ENCODE measurements around the gene PRSS50.
"Not testable (repeated sequence)": the region's sequence is repeated elsewhere in the genome, so short reads cannot be mapped to it uniquely, and the experiment has no call there.

Gene PRSS50, protein sequence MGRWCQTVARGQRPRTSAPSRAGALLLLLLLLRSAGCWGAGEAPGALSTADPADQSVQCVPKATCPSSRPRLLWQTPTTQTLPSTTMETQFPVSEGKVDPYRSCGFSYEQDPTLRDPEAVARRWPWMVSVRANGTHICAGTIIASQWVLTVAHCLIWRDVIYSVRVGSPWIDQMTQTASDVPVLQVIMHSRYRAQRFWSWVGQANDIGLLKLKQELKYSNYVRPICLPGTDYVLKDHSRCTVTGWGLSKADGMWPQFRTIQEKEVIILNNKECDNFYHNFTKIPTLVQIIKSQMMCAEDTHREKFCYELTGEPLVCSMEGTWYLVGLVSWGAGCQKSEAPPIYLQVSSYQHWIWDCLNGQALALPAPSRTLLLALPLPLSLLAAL

DNA sequence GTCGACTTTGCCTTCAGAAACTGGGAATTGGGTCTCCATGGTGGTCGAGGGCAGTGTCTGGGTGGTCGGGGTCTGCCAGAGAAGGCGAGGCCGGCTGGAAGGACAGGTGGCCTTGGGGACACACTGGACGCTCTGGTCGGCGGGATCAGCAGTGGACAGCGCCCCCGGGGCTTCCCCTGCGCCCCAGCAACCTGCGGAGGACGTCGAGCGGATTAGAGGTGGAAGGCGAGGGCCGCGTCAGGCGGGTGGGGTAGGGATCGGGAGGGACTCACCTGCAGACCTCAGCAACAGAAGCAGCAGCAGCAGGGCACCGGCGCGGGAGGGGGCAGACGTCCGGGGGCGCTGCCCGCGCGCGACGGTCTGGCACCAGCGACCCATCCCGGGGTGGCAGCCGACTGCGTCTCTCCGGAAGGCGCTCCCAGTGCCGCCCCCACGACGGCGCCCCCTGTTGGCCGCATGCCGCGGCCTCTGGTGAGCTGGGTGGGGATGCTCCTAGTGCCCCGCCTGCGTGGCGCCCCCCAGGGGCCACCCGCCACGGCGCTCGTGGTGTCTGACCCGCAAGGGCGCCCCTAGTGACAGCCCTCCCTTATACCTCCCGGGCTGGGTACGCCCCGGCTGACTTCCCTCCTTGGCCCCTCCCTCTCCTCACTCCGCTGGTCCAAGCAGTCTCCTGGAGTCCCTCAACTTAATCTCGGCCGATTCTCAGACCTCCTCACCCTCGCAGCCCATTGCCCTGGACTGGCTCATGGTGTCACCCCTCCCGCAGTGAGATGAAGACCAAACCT is at the start of gene PRSS50:
Gene PRSS50, minus strand, starts transcription at position 423 of the 785 bp plus-strand sequence. Its CDS starts 45 bp downstream, at position 378.
- no peak for DNase-seq

DNA sequence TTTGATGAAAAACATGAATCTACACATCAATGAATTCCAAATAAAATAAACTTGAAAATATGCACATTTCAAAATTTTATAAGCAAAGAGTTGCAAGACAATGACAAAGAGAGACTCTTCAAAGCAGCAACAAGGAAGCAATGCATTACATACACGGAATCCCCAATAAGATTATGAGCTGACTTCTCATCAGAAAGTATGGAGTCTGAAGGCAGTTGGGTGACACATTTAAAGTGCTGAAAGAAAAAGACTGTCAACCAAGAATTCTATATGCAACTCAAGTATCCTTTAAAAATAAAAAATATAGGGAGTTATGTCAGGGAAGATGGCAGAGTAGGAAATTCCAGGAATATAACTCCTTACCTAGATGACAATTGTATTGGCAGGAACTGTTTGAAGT is 46.5 kb upstream of the PRSS50 start:
- DNase-seq = no peak

DNA sequence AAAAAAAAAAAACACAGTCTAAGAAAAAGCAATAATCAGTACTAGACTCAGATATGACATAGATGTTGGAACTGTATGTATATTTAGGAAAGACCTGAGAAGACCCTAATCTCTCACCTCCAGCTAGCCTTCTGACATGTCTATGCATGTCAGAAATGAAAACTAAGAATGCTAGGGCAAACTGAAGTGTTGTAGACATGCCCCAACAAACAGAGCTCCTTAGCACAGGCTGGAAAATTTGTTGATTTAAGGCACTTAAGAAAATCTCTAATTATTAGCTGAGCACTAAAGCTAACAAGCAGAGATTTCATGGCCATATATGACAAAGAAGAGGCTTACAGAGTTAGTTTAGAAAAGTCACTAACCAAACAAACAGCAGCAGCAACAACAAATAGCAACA is 45.5 kb upstream of the PRSS50 start:
- DNase-seq = no peak

DNA sequence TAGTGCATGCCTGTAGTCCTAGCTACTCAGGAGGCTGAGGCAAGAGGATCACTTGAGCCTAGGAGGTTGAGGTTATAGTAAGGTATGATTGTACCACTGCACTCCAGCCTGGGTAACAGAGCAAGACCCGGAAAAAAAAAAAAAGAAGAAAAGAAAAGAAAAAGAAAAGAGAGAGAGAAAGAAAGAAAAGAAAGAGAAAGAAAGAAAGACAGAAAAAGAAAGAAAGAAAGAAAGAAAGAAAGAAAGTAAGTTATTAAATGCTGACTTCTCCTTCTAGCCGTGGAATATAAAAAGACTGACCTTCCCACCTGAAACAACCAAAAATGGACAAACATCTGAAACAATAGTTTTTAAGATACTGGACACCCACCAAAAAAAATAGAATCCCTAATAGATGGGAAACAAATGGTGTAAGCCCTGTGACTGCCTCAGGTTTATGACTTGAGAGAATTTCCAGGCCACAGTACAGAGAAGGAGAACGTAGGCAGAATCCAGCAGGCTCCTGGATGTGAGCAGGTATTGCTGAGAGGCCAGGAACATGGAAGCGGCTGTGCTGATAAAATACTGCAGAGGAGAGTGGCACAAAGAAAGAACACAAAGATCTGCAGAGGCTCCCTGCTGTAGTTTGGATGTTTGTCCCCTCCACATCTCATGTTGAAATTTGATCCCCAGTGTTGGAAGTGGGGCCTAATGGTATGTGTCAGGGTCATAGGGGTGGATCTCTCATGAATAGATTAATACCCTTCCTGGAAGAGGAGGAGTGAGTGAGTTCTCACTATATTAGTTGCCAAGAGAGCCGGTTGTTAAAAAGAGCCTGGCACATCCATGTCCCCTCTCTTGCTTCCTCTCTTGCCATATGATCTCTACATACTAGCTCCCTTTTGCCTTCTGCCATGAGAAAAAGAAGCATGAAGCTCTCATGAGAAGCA is 41.8 kb upstream of the PRSS50 start:
- no peak for DNase-seq

DNA sequence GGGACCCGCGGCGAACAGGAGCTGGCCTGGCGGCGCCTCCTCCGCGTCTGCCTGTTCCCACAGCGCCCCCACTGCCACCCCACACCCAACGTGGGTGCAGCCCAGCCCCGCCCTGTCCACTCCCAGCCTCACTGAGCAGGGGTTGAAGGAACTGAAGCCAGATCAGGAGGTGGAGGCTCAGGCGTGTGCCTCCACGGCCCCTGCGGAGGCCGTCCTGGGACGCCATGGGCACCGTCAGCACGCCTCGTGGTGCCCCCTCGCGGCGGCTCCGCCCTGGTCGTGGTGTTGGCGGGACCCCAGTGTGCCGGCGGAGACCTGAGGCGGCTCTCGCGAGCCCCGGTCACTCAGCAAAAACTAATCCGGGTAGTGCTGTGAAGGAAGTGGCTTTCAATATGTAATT is 39.0 kb upstream of the PRSS50 start:
- no peak for DNase-seq

DNA sequence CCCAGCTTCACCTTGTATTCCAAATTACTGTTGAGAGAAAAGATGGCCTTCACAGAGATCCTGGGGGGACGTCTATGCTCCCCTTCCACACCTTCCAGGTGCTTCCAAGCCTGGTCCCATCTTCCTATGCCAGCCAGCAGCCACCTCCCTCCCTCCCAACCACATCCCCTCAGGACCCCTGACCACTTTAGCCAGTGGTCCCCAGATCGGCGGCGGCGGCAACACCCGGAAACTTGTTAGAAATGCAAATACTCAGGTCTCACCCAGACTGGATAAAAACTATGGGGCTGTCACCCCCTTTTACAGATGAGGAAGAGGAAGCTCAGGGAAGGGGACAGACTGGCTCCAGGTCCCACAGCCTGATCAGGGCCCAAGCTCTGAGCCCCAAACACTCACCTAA is 38.0 kb upstream of the PRSS50 start:
- DNase-seq = no peak

DNA sequence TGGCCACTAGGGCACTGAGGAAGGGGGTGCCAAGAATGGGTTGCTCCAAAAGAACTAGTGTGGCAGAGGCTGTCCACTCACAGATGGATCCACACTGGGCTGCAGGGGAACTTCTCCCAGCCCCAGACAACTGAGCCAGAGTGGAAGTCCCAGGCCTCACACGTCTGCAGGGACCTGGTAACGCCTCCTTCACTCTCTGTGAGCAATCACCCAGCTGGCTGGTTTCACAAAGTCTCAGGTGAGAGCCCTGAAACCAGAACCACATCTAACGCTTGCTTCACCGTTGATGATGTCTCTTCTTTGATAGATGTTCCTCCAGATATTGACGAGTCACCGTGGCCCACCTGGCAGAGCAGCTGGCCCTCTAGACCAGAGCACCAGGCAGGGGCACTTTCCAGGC is 35.5 kb upstream of the PRSS50 start:
- DNase-seq = not testable (repeated sequence)

DNA sequence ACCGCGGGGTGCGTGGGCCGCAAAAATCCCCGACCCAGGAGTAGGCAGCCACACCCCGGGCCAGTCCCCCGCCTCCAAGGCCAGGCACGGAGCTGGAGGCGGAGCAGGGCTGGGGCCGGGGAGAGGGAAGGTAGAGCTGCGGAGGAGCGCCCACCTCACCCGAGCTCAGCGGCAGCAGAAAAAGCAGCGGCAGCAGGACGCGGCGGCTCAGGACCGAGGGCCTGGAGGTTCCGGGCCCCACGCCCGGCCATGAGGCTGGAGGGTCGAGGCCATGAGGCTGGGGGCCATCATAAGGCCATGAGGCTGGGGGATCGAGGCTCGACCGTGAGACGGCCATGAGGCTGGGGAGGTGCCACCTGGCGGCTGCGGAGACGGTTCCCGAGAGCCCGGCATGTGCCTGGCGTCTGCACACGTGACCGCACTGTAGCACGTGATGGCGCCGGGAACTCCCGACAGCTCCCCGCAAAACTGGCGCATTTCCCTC is 32.9 kb upstream of the PRSS50 start:
- no peak for DNase-seq

DNA sequence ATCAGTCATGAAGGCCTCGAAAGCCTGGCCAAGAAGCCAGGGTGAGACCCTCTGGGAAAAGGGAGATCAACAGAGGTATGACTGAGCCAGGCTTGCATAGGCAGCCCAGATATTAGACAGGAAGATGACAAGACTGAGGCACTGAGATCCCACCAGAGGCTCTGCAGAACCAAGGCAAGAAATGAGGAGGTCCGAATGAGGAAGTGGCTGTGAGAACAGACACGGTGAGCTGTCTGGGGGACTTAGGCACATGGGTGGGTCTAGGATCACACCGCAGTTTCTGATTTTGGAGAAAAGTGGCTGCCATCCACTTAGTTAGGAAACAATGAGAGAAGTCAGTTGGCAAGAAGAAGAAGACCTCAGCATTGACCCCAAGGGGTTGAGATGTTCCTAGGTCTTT is 31.5 kb upstream of the PRSS50 start:
- DNase-seq = no peak

DNA sequence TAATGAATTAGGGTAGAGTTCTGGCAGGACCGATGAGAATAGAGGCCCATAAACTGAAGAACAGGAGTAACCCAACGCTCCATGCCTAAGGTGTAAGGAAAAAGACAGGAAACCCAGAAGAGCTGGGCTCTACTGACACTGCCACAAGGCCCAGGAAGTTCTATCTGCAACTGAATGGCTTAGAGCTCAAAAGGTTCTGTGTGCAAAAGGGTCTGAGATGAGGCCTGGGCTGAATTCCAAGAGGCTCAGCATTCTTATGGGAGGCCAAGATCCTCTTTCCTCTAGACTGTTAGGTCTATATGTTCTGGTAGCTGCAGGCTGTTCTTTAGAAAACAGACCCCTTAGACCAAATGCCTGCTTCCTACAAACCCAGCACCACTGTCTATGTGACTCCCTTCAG is 30.5 kb upstream of the PRSS50 start:
- no peak for DNase-seq

DNA sequence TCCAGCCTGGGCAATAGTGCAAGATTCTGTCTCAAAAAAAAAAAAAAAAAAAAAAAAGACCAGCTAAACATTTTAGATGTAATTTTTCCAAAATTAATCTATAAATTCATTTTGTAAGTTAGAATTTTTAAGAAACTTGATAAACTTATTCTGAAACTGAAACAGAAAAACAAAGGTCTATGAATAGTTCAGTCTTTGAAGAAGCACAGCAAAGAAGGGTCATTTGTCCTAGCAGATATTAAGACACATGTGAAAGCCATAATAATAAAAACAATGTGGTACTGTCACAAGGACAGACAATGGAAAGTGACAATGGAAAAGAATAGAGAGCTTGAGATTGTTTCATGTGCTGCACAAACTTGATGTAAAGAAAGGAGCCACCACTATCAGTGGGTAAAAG is 29.0 kb upstream of the PRSS50 start:
- DNase-seq = no peak

DNA sequence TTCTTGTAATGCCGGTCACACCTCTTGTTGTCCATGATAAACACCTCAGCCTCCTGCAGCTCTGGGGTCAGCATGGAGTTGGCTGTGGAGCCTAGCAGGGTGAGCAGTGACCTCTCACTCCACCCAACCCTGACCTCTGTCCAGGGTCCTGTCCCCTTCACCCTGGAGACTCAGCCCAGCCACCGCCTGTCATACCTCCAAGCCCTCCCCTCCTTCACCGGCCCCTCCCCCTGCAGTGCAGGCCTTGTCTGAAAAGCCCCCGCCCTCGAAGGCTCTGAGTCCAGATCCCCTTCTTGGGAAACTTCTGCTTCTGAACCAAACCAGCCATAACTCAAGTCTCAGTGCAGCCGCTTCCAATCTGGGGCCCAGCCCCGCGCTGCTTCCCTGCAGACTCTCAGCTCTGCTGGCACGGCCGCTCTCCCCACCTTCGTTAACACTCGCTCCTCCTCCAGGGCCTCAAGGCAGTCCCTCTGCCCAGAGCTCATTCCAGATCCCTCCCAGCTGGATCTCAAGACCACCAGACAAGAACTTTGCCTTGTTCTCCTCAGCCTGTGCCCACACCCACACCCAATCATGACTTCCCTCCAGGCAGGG is 25.4 kb upstream of the PRSS50 start:
- no peak for DNase-seq

DNA sequence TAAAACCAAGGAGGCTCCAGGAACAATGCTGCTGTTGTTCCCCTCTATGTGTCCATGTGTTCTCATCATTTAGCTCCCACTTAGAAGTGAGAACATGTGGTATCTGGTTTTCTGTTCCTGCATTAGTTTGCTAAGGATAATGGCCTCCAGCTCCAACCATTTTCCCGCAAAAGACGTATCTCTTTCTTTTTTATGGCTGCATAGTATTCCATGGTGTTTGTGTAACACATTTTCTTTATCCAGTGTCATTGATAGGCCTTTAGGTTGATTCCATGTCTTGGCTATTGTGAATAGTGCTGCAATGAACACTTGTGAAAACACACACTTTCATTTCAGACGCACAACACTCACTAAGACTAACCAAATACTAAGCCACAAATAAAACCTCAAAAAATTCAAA is 21.9 kb upstream of the PRSS50 start:
- not testable (repeated sequence) for DNase-seq

DNA sequence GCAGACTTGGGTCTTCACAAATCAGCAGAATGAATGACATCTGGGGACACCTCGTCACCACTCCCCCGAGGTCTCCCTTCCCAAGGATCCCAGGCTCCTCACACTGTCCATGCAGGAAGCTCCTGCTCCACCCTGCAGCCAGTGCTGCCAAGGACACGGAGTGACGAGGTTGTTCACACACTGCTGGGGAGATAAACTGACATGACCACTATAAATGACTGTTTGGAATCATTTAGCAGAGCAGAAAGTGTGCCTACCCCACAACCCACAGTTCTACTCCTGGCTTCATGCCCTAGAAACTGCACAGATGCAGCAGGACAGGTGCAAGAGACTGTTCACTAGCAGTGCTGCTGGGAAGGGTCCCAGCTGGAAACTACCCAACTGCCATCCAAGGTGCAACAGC is 19.7 kb upstream of the PRSS50 start:
- no peak for DNase-seq

DNA sequence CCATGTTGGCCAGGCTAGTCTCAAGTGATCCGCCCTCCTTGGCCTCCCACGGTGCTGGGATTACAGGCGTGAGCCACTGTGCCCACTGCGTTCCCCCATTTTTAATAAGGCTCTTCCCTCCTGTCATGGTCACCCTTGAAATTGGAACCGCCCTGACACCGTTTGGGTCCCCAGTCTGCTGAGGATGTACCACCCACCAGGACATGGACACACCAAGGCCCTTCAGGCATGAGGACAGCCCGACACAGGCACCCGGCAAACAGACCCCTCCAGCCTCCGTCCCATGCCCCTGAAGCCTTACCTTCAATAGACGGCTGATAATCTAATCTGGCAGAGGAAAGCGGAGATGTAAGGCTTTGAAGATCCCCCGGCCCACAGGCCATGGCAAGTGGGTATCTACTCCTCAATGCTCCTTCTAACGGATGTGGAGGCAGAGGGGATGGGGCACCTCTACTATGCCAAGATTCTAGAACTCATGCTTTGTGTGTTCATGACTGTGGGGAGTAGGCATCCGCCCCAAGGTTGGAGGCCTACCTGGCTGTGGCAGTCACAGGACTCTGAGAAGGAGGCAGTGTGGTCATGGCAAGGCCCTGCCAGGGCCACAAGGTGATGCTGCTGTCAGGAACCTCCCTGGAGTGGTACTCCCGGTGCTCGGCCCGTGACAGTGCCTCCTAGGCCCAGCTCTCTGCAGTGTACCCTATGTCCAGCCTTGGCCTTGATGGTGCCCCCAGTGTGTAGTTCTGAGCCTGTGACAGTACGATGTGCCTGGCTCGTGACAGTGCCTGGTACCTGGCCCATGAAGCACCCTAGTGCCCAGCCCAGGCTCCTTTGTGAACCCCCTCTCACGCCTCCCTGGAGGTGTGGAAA is 18.6 kb upstream of the PRSS50 start:
- DNase-seq = no peak

DNA sequence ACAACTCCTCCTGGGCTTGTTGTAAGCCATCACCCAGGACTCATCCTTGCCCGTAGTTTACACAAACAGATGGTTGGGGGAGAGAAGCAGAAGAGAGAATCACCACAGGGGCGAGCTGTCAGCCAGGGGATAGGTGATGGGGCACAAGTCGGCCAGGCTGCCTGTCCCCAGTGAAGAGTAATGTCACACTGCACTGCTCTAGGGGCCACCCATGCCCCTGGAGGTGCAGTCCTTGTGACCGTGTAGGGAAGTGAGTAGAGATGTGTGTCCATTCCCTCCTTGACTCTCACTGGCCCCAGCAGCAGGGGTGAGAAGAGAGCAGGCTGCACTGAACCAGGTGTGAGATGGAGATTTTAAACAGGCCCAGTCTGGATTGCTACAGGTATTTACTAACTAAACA is 17.1 kb upstream of the PRSS50 start:
- no peak for DNase-seq

DNA sequence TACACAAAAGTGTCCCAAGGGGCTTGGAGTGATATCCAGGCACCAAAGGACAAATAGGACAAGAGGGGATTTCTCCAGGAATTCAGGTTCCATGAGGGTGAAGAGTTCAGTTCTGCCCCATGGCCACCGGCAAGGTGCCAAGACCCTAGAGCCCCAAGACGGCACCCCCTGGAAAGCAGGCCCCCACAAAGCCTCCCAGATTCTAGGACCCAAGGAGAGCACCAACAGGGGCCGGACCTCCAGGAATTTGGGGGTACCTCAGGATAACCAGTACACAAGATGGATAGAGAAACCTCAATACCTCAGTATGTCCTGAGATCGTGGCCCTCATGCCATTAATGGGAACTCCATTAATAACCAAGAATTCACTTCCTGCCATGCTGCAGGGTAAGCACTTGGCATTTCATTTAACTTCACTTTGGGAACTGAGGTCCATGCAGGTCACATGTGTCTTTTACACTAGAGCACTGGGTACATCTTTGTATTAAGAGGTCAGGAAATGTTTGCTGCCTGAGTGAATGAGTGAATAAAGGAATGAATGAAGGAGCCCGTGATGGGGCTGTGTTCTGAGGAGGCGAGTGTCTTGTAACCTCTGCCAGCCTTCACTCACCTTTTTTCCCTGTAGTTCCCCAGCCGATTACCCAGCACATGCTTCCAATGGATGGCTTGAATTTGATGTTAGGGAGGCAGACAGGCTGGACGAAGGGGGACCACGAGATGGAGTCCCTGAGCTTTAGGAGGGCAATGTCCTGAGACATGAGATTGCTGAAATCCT is 15.5 kb upstream of the PRSS50 start:
- no peak for DNase-seq

DNA sequence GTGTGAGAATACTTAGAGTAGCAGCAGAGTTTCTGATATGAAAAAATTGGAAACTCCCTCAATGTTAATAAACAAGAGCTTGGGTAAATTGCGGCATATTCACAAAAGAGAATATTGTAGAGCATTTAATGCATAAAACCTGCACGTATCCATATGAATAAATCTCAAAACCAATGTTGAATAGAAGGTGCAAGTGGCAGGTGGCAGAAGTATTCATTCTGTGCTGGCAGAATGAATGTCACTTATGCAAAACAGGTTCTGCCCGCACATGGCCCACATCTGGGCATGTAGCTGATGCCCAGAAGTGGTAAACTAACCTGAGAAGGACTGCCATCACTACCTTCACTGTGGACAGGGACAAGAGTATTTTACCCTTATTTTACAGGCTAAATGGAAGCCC is 14.1 kb upstream of the PRSS50 start:
- DNase-seq = no peak

DNA sequence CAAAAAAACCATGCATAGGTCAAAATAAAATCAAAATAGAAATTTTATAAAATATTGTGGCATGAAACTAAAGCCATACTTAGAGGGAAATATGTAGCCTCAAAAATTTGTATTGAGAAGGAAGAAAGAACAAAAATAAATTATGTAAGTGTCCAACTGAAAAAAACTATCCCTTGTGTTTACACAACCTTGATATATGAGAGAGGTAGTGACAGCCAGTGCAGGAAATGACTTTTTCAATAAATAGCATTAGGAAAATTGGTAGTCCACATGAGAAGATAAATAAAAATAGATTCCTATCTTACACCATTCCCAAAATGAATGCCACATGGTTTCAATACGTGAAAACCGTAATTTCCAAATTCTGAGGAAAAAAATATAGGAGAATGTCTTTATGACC is 13.2 kb upstream of the PRSS50 start:
- DNase-seq = no peak

DNA sequence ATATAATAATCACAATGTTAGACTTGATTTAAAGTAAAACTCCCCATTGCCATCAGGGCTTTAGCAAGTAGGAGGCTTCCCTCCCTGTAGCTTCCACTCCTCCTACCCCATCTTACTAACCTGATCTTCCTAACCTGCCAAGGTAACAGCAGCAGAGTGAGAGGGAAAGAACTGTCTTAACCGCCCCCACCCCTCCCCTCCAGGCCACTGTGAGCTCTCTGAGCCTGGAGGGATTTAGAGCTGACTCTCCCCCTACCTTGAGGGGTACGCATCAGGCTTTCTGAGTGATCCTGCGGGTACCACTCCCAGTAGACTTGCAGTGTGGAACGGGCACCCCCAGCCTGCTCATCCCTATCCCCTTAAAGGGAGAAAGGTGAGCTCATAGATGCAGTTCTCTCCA is 11.4 kb upstream of the PRSS50 start:
- no peak for DNase-seq

Measured in activated gamma-delta T cell treated with Interleukin-2 at 50 U/mL for 16 hours (primary cell).